HEK293 (cell line): ENCODE measurements around the gene ATXN10.

ENCODE experiments used
- ELK4 ChIP-seq: IDR thresholded peaks from 2 replicates; pipeline ENCODE4 v1.6.1; 2011; ENCODE audit warnings: mild to moderate bottlenecking, low read depth, low read length, borderline replicate concordance
- FEZF1 ChIP-seq: fragments of 450-650 bp; formaldehyde crosslinking; IDR thresholded peaks from 2 replicates; pipeline ENCODE4 v1.5.1; 2016; ENCODE audit warnings: missing biosample characterization, missing genetic modification characterization
- GLIS2 ChIP-seq: fragments of 450-650 bp; formaldehyde crosslinking; IDR thresholded peaks from 2 replicates; pipeline ENCODE4 v1.5.1; 2016; ENCODE audit warnings: missing biosample characterization, missing genetic modification characterization
- KLF9 ChIP-seq: fragments of 450-650 bp; formaldehyde crosslinking; IDR thresholded peaks from 2 replicates; pipeline ENCODE4 v1.5.1; 2016; ENCODE audit warnings: missing biosample characterization, missing genetic modification characterization, low read depth
- PRDM10 ChIP-seq: fragments of 450-650 bp; formaldehyde crosslinking; IDR thresholded peaks from 2 replicates; pipeline ENCODE4 v1.5.1; 2016; ENCODE audit warnings: missing biosample characterization, missing genetic modification characterization
- PRDM6 ChIP-seq: fragments of 450-650 bp; formaldehyde crosslinking; IDR thresholded peaks from 2 replicates; pipeline ENCODE4 v1.5.1; 2017; ENCODE audit warnings: missing biosample characterization, missing genetic modification characterization
- ZBTB10 ChIP-seq: fragments of 450-650 bp; formaldehyde crosslinking; IDR thresholded peaks from 2 replicates; pipeline ENCODE4 v1.5.1; 2016; ENCODE audit warnings: missing biosample characterization, missing genetic modification characterization
- ZBTB26 ChIP-seq: fragments of 450-650 bp; formaldehyde crosslinking; optimal IDR thresholded peaks from 2 replicates; pipeline ENCODE3; 2016; ENCODE audit warnings: missing biosample characterization, mild to moderate bottlenecking, missing genetic modification characterization
- ZBTB49 ChIP-seq: fragments of 450-650 bp; formaldehyde crosslinking; IDR thresholded peaks from 2 replicates; pipeline ENCODE4 v1.5.1; 2016; ENCODE audit warnings: missing biosample characterization, missing genetic modification characterization, low read depth
- ZNF132 ChIP-seq: fragments of 450-650 bp; formaldehyde crosslinking; IDR thresholded peaks from 2 replicates; pipeline ENCODE4 v1.5.1; 2017; ENCODE audit warnings: missing biosample characterization, missing genetic modification characterization, borderline replicate concordance
- ZNF157 ChIP-seq: fragments of 450-650 bp; formaldehyde crosslinking; IDR thresholded peaks from 2 replicates; pipeline ENCODE4 v1.5.1; 2016; ENCODE audit warnings: missing biosample characterization, missing genetic modification characterization
- ZNF274 ChIP-seq, 2 experiments: fragments of 200-500 bp in 1 of 2; fragments of 450-650 bp in 1 of 2; sonication (Bioruptor generic) in 1 of 2; formaldehyde crosslinking in 1 of 2; IDR thresholded peaks; 2 replicates each; pipeline versions ENCODE4 v1.5.1 to v1.6.1; 2014 to 2016; ENCODE audit warnings: borderline replicate concordance in 1 of 2, inconsistent platforms in 1 of 2, low read length in 1 of 2, missing biosample characterization in 1 of 2, missing genetic modification characterization in 1 of 2
- ZNF335 ChIP-seq: fragments of 450-650 bp; formaldehyde crosslinking; conservative IDR thresholded peaks from 2 replicates; pipeline ENCODE4 v1.5.1; 2016; ENCODE audit warnings: missing biosample characterization, missing genetic modification characterization
- ZNF350 ChIP-seq: fragments of 450-650 bp; formaldehyde crosslinking; IDR thresholded peaks from 2 replicates; pipeline ENCODE4 v1.5.0; 2017; ENCODE audit warnings: missing biosample characterization, mild to moderate bottlenecking, missing genetic modification characterization
- ZNF514 ChIP-seq: fragments of 450-650 bp; formaldehyde crosslinking; IDR thresholded peaks from 2 replicates; pipeline ENCODE4 v1.5.1; 2016; ENCODE audit warnings: missing biosample characterization, missing genetic modification characterization
- ZNF518A ChIP-seq: fragments of 450-650 bp; formaldehyde crosslinking; conservative IDR thresholded peaks from 2 replicates; pipeline ENCODE4 v1.5.1; 2016; ENCODE audit warnings: low read depth, missing biosample characterization, missing genetic modification characterization
- ZNF561 ChIP-seq: fragments of 450-650 bp; IDR thresholded peaks from 2 replicates; pipeline ENCODE4 v1.5.1; 2018; ENCODE audit warnings: missing biosample characterization, missing genetic modification characterization, borderline replicate concordance
- ZNF600 ChIP-seq: fragments of 450-650 bp; formaldehyde crosslinking; IDR thresholded peaks from 2 replicates; pipeline ENCODE4 v1.5.1; 2016; ENCODE audit warnings: missing biosample characterization, missing genetic modification characterization
- ZNF658 ChIP-seq: fragments of 450-650 bp; formaldehyde crosslinking; IDR thresholded peaks from 2 replicates; pipeline ENCODE4; 2016; ENCODE audit warnings: missing biosample characterization, missing genetic modification characterization
- ZNF660 ChIP-seq: fragments of 450-650 bp; IDR thresholded peaks from 2 replicates; pipeline ENCODE4 v1.5.1; 2018; ENCODE audit warnings: missing biosample characterization, mild to moderate bottlenecking, missing genetic modification characterization
- ZNF830 ChIP-seq: fragments of 450-650 bp; IDR thresholded peaks from 2 replicates; pipeline ENCODE4 v1.5.0; 2018; ENCODE audit warnings: missing biosample characterization, missing genetic modification characterization, low read depth, mild to moderate bottlenecking, moderate library complexity

ATXN10 gene

GRCh38 chr22:45757068-45757467, 85.4 kb downstream of the ATXN10 start (continued):
- TF ChIP-seq ZNF830 (tag by site-specific recombination) (no peak), PRDM10 (tag by site-specific recombination) (0 out of 2 replicates have a peak, but pooled peaks have one; percentile 27), ZNF157 (no peak), PRDM6 (tag by site-specific recombination) (no peak), ZNF518A (tag by site-specific recombination) (no peak), ZNF658 (tag by site-specific recombination) (no peak), ELK4 (no peak), ZNF350 (no peak), ZNF561 (no peak), ZBTB26 (tag by site-specific recombination) (no peak), ZNF274 (IDR thresholded peaks at IDR 0.05; ENCODE audit: low read length) (no peak), ZNF274 (tag by site-specific recombination; IDR thresholded peaks at IDR 0.05; ENCODE audit: borderline replicate concordance) (no peak), ZNF335 (peak; percentile 25; the same call in 1 of the 2 replicates), ZBTB49 (no peak), ZNF660 (tag by site-specific recombination) (no peak), ZNF514 (no peak), FEZF1 (tag by site-specific recombination) (no peak), GLIS2 (tag by site-specific recombination) (peak; percentile 61), ZNF600 (tag by site-specific recombination) (peak; percentile 49; the same call in 1 of the 2 replicates), ZBTB10 (tag by site-specific recombination) (no peak), ZNF132 (no peak), KLF9 (tag by site-specific recombination) (peak; percentile 78)
